ENCODE results near the gene MYOM1.

The MYOM1 gene

DNA sequence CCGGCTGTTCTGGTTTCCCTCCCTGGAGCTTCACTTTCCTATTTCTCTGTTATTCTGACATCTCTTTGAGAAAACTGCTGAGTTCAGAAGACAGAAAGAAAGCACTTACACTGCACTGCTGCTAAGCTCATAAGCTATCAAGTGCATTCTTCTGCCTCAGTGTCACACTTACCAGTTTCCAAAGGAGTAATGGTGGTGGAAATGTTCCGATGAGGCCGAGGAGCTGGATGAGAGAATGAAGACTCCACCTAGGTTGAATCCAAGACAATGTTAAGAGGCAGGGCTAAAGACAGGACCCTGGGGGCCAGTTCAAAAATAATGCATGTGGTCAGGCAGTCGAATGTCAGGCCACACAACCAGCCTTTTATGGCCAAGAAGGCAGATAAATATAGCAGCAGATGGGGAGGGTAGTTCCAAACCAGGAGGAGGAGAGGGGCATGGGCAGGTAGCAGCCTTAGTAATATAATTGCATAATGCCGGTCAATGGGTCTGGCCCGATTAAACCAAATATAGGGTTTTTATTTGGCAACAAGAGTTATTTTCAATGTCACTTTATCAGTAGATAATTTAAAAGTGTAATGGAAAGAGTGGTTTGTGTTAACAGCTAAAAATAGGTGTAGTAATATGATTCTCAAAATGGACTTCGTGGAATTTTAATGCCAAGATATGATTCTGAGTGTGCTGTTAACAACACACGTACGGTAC is at the start of gene MYOM1:
Gene MYOM1 (minus strand): TSS at position 338 of the 705 bp plus-strand sequence. CDS start 4,745 bp downstream, outside the sequence.
- DNase-seq (ENCODE audit: low read depth) = no peak

DNA sequence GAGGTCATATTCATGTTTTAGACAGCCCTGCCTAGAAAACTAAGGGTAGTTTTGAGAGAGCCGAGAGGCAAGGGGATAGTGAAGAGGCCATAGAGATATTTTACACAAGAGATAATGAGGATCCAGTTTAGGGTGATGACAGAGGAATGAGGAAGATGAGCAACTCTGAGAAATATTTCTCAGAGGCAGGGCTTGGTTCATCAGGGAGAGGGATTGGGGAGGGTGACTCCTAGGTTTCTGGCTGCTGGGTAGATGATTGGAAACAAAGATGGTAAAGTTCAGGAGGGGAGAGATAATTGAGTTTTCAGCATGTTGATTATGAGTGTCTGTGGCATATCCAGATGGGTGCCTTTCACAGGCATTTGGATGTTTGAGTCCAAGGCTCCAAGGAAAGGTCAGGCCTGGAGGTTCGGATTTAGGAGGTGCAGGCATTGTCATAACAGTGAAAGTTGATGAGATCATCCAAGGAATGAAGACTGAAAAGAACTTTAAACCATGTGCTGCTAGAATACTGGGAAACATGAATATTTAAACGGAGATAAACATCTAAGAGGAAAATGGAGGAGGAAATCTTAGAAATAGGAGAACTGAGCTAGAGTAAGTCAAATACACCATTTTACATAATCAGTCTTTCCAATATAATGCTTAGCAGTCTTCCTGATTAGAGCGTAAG is 49.6 kb upstream of the MYOM1 start:
- no peak for DNase-seq (ENCODE audit: low read depth)

DNA sequence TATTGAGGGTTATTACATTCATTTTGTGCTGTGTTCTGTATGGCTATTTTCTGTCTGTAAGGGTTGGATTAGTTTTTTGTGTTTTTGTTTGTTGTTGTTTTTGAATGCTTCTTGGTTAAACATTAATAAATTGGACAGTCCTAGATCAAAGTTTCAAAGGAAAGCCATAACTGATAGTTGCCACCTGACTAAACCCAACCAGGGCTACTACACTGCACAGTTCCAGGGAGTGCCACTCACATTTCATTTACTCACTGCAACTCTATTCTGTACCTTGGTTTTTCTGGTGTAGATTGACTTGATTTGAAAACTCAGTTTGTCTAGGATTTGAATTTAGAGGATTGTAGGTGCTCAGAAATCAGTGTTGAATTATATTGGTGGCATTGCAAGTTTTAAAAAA is 48.5 kb upstream of the MYOM1 start:
- no peak for DNase-seq (ENCODE audit: low read depth)

DNA sequence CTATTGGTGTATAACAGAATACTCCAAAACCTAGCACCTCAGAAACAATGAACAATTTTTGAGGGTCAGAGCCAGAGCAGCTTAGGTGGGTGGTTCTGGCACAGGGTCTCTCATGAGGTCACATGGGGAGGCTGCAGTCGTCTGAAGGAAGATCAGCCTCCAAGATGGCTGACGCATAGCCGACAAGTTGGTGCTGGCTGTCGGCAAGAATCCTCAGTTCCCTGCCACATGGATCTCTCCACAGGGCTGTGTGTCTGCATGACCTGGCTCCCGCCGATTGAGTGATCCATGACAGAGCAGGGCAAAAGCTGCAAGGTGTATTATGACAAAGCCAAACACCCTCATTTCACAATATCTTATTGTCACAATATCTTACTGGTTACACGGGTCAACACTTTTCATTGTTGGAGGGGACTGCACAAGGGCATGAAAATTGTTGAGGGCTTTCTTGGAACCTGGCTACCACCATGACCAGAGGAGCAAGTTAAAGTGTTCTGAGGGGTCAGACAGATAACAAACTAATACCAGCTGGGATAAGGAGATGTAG is 46.4 kb upstream of the MYOM1 start:
- DNase-seq (ENCODE audit: low read depth) = no peak

DNA sequence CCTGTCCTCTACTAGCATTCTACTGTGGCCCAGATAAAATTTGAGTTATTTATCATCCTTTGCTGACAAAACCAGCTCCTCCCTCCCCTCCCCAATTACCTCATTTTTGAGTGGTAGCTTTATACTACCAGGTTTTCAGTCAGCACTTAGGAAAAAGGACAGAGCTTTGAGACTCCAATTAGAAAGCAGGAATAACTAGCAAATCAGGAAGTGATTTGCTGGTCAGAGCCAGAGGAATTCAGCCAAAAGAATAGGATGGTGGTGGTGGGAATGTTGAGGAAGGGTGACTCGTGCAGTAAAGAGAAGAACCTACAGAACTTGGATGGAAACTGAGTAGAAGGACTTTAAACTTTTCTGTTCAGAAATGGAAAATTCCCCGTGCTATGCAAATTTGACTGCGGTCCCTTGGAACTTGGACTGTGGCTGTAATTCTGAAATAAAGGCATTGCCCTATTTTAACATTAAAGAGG is 45.8 kb upstream of the MYOM1 start:
- no peak for DNase-seq (ENCODE audit: low read depth)

DNA sequence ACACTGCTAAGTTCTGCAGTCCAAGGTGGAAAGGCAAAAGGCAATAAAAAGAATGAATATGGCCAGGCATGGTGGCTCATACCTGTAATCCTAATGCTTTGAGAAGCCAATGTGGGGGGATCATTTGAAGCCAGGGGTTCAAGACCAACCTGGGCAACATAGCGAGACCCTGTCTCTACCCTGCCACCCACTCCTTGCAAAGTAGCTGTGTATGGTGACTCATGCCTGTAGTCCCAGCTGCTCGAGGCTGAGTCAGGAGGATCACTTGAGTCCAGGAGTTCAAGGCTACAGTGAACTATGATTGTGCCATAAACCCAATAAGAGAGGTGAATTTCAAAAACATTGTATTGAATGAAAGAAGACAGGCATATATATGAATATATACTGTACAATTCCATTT is 44.6 kb upstream of the MYOM1 start:
- DNase-seq (ENCODE audit: low read depth) = no peak

DNA sequence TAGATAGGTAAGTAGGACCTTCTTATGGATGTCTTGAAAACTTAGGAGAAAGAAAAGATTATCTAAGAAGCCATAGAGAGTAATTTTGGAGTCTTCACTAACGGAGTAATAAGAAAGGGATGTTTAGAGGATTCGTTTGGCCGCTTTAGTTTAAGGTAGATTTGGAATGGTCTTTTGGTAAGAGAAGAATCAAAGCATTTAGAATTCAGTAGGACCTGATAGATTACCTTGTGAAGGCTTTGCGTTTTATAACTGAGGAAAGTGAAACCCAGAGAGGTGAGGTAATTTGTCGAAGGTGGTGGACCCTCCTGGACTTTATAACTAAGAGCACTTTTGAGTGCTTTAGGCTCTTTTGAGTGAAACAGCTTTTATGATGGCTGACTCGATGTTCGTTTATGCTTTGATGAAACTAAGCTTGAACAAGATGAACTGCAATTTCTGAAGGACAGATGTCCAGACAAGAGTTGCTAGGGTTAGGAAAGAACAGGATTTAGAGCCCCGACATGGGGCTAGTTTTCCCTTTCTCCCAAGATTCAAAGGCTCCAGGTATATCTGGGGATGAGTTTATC is 43.4 kb upstream of the MYOM1 start:
- no peak for DNase-seq (ENCODE audit: low read depth)

DNA sequence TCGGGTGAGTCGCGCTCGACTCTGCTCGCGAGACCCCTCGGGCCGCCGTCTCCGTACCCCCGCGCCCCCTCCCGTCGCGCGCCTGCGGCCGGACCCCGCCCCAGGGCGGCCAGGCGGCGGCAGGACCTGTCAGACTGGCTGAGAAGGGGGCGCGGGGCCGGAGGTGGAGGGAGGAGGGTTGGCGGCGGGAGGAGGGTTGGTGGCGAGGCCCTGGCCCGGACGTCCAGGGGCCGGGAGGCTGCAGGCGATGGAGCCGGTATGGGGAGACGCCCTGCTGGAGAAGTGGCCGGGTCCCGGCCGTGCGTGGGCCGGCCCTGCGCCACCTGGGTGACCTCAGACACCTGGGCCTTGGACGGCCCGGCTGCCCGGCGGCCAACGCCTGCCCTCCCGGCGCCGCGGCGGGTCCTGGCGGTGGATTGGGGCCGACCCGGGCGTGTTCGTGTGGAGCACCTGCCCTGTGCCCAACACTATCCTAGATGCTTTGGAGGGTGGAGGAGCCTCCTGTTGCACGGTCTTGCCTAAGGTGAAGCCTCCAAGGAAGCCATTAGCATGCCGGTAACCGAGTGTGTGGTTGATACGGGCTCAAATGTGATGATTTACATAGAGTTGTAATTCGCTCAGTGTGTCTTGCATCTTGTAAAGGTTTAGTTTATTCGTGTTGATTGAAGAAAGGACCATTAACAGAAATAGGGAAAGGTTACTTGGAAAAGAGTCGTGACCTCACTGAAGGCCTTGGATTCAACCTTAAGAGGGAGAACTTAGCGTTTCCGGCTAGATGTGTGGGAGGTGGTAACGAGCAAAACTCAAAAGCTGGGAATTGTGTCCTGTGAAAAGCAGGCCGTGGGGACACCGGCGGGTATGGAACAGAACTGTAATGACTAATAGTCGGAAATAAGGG is 42.7 kb upstream of the MYOM1 start:
- DNase-seq (ENCODE audit: low read depth) = no peak

DNA sequence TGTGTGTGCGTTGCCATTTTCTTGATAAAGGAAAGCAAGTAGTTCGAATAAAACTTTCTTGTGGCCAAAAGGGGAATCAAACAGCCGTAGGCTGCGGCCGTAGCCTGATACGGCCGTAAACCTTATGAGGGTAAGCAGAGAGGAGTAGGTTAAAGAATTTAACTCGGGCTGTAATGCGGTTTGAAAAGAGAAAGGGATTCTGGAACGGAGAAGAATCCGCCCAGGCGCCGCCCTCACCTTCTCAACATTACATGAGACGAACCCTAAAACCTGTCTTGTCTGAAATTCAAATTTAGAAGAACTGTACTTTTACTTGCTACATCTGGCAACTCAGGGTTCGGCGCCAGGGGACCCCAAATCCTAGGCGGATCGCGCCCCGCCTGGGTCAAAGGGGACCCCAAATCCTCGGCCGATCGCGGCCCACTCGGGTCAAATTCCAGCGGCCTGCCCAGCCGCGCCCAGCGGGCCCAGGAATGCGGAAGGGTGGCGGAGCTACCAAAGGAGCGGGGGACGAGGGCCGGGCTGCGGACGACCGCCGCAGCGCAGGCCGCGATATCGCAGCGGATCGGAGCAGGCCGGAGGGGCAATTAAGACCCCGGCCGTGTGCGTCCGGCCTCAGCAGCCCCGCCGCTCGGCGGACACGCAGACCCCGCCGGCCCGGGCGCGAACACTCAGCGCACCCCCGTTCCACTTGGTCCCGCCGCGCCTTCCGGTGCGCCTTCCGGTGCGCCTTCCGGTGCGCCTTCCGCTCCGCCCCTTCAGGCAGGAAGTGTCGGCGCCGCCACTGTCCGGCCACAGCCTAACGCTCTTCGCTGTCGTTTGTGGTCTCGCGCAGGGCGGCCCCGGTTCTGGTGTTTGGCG is 41.8 kb upstream of the MYOM1 start, which contains the start of gene MYL12B:
Gene MYL12B (plus strand): TSS at position 761 of the 861 bp plus-strand sequence. CDS start 10,766 bp downstream, outside the sequence.
- DNase-seq (ENCODE audit: low read depth) = peak; percentile 64

DNA sequence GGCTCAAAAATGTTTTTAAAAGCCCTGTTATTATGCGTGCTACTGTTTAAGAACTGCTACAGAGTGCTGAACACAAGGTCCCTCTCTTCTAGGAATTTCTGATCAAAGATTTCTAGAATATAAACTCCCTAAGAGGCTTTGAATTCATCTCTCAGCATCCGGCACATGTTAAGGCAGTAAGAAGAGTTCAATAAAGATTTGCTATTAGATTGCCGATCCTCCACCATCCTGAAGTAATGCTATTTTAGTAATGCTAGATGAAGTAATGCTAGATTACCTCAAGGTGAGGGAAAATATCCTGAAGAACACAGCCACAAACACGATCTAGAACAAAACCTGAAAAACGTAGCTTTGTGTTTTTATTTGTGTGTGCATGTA is 41.2 kb upstream of the MYOM1 start:
- no peak for DNase-seq (ENCODE audit: low read depth)

DNA sequence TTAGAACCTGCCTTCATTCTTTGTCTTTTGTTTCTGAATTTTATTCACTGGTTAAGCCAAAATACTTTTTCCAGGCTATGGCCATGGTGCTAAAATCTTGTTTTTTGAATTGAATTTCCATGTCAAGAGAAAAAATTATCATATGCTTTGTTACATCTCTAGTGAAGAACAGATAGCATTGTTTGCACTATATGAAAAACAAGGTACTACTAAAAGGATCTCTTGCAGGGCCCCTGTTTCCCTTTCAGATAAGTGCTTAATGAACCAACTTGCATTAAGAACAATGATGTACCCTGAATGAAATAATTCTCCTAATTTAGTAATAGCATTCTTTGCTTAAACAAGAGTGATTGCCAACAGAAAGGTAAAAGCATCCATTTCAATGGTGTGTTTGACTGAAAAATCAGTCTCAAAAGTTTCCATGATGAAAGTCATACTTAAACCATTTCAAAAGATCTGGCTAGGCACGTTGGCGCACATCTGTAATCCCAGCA is 37.9 kb upstream of the MYOM1 start:
- no peak for DNase-seq (ENCODE audit: low read depth)

DNA sequence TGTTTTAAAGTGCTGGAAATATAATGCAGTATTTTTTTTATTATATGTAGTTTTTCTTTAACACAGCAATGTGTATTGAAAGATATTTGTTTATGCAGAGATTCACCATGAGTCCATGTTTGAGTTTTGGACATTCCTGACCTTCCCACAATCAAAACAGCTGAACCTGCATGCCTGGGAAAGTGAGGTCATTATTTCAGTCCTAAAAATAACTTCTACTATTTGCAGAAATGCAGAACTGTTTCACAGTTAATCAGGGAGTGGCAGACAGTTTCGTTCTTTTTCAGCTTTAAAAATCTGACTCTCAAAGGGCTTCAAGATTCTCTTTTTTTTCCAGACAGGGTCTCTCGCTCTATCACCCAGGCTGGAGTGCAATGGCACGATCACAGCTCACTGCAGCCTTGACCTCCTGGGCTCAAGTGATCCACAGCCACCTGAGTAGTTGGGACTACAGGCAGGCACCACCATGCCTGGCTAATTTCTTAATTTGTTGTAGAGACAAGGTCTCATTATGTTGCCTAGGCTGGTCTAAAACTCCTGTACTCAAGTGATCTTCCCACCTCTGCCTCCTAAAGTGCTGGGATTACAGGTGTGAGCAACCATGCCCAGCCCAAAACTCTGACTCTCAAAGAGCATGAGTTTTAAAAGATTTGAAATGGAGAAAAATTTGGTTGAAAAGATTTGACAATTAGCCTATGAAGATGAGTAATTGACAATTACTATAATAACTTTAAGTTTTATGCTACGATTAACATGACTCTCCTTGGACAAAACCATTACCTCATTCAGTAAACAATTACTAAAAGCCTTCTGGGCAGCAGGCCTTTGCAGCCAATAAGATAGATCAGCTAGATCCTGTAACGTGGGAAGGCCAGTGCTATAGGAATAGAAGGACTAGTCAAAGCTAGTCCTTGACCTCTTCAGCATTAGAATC is 37.2 kb upstream of the MYOM1 start:
- no peak for DNase-seq (ENCODE audit: low read depth)

DNA sequence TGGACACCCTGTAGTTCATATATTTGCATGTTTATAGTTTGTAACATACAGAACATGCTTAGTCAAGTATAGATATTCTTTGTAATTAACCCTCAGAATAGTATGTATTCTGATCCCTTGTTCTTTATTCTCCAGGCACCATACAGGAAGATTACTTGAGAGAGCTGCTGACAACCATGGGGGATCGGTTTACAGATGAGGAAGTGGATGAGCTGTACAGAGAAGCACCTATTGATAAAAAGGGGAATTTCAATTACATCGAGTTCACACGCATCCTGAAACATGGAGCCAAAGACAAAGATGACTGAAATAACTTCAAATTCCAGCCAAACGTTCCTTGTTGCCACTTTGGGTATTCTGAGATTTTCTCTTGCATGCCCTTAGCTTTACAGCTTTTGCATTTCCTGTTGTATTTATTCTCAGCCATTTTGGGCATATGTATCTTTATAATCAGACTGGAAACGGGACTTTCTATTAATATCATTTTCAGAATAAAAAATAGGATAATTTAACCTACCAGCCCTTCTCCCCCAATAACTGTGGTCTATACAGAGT is 35.9 kb upstream of the MYOM1 start:
- DNase-seq (ENCODE audit: low read depth) = no peak

DNA sequence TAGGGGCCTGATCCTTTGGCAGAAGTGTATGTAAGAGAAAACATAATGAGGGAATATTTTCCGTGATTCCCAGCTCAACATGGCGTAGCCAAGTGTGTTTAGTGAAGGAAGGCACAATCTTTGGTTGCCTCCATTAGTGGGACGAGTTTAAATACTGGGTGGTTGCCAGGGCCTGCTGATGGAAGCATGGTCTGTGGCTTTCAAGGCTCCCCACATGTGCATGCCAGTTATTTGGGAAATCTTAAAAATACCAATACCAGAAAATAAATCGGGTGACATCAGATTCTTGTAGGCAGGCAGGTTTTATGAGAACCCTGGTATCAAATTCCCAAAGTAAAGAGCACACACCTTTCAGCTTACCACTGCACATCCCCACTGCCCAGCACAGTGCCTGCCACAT is 35.0 kb upstream of the MYOM1 start:
- DNase-seq (ENCODE audit: low read depth) = no peak

DNA sequence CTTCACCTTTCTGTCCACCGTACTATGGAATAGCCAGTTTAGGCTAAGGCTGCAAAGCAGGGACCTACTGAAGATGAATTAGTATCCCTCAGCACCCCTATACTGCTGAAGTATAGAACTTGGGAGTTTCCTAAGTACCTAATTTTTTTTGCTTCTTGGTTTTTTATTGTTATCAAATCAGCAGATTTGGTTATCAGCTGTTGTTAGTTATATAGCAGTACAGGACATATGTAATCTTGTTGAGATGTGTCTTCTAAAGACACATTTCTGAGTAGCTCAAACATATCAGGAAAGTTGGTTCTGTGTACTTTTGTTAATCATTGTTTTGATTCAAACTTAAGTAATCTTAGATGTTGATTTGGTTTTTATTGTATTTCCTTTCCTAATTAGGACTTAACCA is 33.1 kb upstream of the MYOM1 start:
- no peak for DNase-seq (ENCODE audit: low read depth)

DNA sequence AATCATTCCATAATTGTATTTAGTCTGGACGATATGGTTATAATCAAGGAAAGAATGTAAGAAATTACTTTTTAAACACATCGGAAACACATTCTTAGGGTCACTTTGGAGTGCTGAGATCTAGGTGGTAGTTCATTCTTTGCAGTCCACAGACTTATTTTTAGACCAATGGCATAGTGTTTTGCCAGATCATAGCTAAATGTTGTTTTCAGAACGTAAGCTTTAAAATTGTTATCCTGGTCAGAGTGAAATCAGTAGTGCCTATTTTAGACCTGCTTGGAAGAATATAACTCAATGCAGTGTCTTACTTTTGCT is 32.2 kb upstream of the MYOM1 start:
- DNase-seq (ENCODE audit: low read depth) = no peak

DNA sequence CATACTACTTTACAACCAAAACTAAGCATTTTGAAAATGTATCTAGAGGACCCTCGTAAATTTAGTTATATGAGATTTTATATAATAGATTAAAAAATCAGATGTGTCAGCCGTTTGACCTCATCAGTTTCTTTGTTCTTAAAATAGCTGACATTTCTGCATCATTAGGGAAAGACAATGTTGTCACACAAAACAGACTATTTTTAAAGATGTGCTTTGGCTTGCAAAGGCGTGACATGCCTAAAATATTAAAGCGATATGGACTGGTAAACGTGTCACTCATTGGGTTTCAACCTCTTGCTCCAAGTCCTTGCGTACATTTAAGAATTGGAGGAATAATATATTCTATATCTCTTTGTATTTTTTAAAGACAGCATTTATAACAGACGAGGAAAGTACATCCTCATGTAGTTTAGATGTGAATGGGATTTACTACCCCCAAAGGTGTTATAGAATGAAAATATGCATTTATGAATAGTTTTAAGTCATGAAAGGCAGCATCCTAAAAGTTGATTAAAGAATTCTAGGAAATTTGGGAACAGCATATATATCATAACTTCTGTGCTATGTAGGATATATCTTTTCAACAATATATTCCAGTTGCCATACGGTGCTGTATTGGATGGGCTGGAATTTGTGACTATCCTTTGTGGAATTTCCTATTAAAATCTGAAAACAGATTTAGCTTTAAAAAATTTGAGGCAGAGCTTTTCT is 31.6 kb upstream of the MYOM1 start:
- DNase-seq (ENCODE audit: low read depth) = no peak

DNA sequence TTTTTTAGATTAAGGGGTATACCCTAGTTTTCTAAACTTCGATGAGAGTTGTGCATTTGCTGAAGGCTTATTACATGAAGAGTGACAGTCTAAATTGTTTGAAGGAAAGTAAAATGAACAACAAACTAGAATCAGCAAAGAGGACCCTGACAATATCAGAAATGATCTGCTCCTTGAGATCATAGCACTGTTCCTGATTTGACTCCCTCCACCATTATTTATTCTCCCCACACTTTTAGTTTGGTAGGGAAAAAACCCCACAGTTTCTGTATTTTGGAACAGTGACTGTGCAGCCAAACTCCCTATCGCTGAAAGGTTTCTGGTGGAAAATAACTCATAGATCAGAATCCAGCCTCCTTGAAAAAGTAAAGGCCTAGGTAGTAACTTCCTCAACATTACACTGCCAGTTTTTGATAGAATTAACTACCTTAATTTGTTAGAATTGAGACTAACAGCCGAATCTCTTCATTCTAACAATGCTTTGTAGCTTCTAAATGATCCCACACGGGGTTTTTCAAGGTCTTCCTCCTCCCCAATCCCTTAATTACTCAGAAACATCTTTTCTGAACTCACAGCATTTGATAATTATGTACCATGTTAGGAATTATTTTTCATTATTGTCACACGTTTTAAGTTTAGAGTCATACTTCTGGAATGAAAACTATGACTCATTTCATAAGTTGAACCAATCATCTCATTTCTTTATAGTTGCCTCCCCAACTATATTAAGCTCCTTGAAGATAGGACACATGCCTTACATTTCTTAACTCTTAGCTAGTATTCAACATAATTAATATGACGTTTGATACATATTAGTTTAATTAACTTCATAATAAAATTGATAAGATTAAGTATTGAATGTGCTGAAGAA is 30.7 kb upstream of the MYOM1 start:
- no peak for DNase-seq (ENCODE audit: low read depth)
